H9 (cell line): ENCODE measurements around the gene RALGPS2. TPM values are rescaled to one million over a fixed set of nuclear protein-coding genes. Genes with fewer than 3 reads are reported as not detected.

Source experiments
- DNase-seq: peaks from one replicate; pipeline ENCODE4 v3.0.0-alpha.2; 2017
- H2AFZ ChIP-seq: one replicate; pipeline ENCODE4 v1.6.1; 2013; ENCODE audit warnings: mild to moderate bottlenecking, low read length, control low read depth, moderate library complexity
- H2AK5ac ChIP-seq: 2 replicates; pipeline ENCODE4 v1.6.1; 2013; ENCODE audit warnings: low read length, control low read depth, mixed read lengths; ENCODE audit not compliant: insufficient read length
- H2BK120ac ChIP-seq: one replicate; pipeline ENCODE4 v1.6.1; 2013; ENCODE audit warnings: low read depth, mild to moderate bottlenecking, low read length, control low read depth, inconsistent platforms; ENCODE audit not compliant: poor library complexity, severe bottlenecking
- H2BK12ac ChIP-seq: 2 replicates; pipeline ENCODE4 v1.6.1; 2013; ENCODE audit warnings: low read length, control low read depth, mixed read lengths, low read depth; ENCODE audit not compliant: insufficient read length
- H2BK15ac ChIP-seq: 2 replicates; pipeline ENCODE4 v1.6.1; 2013; ENCODE audit warnings: low read depth, low read length, control low read depth
- H2BK20ac ChIP-seq: one replicate; pipeline ENCODE4 v1.6.1; 2013; ENCODE audit warnings: low read depth, mild to moderate bottlenecking, low read length, control low read depth, inconsistent platforms; ENCODE audit not compliant: poor library complexity, severe bottlenecking
- H2BK5ac ChIP-seq: 2 replicates; pipeline ENCODE4 v1.6.1; 2013; ENCODE audit warnings: low read length, control low read depth, mixed read lengths; ENCODE audit not compliant: insufficient read length
- H3K14ac ChIP-seq: 2 replicates; pipeline ENCODE4 v1.6.1; 2013; ENCODE audit warnings: low read length, control low read depth; ENCODE audit not compliant: insufficient read depth
- H3K18ac ChIP-seq: 2 replicates; pipeline ENCODE4 v1.6.1; 2013; ENCODE audit warnings: low read depth, mild to moderate bottlenecking, mixed read lengths, low read length, control low read depth; ENCODE audit not compliant: insufficient read length
- H3K23ac ChIP-seq: 2 replicates; pipeline ENCODE4 v1.6.1; 2013; ENCODE audit warnings: low read length, control low read depth, mixed read lengths, low read depth; ENCODE audit not compliant: insufficient read length
- H3K23me2 ChIP-seq: 2 replicates; pipeline ENCODE4 v1.6.1; 2013; ENCODE audit warnings: low read depth, mild to moderate bottlenecking, mixed read lengths, low read length, control low read depth; ENCODE audit not compliant: insufficient read length, poor library complexity, severe bottlenecking
- H3K27ac ChIP-seq: 2 replicates; pipeline ENCODE4 v1.5.1; 2013; ENCODE audit warnings: low read length, control low read depth, mixed read lengths, low read depth; ENCODE audit not compliant: insufficient read length
- H3K27me3 ChIP-seq: 2 replicates; pipeline ENCODE4 v1.6.1; 2013; ENCODE audit warnings: low read length, control low read depth, inconsistent platforms; ENCODE audit not compliant: insufficient read depth
- H3K4ac ChIP-seq: 2 replicates; pipeline ENCODE4 v1.6.1; 2013; ENCODE audit warnings: low read depth, mild to moderate bottlenecking, control low read depth, inconsistent platforms, low read length, moderate library complexity
- H3K4me1 ChIP-seq: 2 replicates; pipeline ENCODE4 v1.6.1; 2013; ENCODE audit warnings: low read length, control low read depth, inconsistent platforms; ENCODE audit not compliant: insufficient read depth
- H3K4me2 ChIP-seq: 2 replicates; pipeline ENCODE4 v1.6.1; 2013; ENCODE audit warnings: low read length, control low read depth, mixed read lengths; ENCODE audit not compliant: insufficient read length, insufficient read depth
- H3K56ac ChIP-seq: 2 replicates; pipeline ENCODE4 v1.6.1; 2013; ENCODE audit warnings: low read depth, mild to moderate bottlenecking, mixed read lengths, low read length, control low read depth; ENCODE audit not compliant: insufficient read length
- H3K79me1 ChIP-seq: 2 replicates; pipeline ENCODE4 v1.6.1; 2013; ENCODE audit warnings: low read depth, mild to moderate bottlenecking, moderate library complexity, low read length, control low read depth, inconsistent platforms; ENCODE audit not compliant: insufficient read depth, poor library complexity, severe bottlenecking
- H3K79me2 ChIP-seq: 2 replicates; pipeline ENCODE4 v1.6.1; 2013; ENCODE audit warnings: low read length, control low read depth, inconsistent platforms; ENCODE audit not compliant: insufficient read depth
- H3K9ac ChIP-seq: 2 replicates; pipeline ENCODE4 v1.6.1; 2013; ENCODE audit warnings: low read length, control low read depth, mixed read lengths; ENCODE audit not compliant: insufficient read length; ENCODE audit errors: extremely low read depth
- H3K9me3 ChIP-seq: one replicate; pipeline ENCODE4 v1.6.1; 2013; ENCODE audit warnings: low read depth, low read length, inconsistent platforms; ENCODE audit not compliant: control insufficient read depth
- H3T11ph ChIP-seq: one replicate; pipeline ENCODE4 v1.6.1; 2013; ENCODE audit warnings: mild to moderate bottlenecking, low read length, control low read depth, inconsistent platforms
- H4K20me1 ChIP-seq: one replicate; pipeline ENCODE4 v1.6.1; 2013; ENCODE audit not compliant: control insufficient read depth, insufficient read length, insufficient read depth
- H4K5ac ChIP-seq: 2 replicates; pipeline ENCODE4 v1.6.1; 2013; ENCODE audit warnings: low read depth, mild to moderate bottlenecking, mixed read lengths, low read length, control low read depth; ENCODE audit not compliant: insufficient read length
- H4K8ac ChIP-seq: replicated peaks from 2 replicates; pipeline ENCODE4 v1.6.1; 2013; ENCODE audit warnings: low read length, control low read depth, mixed read lengths, low read depth; ENCODE audit not compliant: insufficient read length
- H4K91ac ChIP-seq: 2 replicates; pipeline ENCODE4 v1.6.1; 2013; ENCODE audit warnings: low read depth, mild to moderate bottlenecking, moderate library complexity, mixed read lengths, low read length, control low read depth; ENCODE audit not compliant: insufficient read length
- H3K27ac Mint-ChIP-seq, 3 experiments: 2 replicates in 2 of 3; 3 replicates in 1 of 3; pipeline ENCODE4 v1.8.0; 2020 to 2021; ENCODE audit warnings: mixed read lengths in 3 of 3, mild to moderate bottlenecking in 1 of 3, moderate library complexity in 1 of 3
- H3K27me3 Mint-ChIP-seq: 2 replicates; pipeline ENCODE4 v1.8.0; 2021; ENCODE audit warnings: low read depth, mild to moderate bottlenecking, moderate library complexity, mixed read lengths
- H3K36me3 Mint-ChIP-seq, 3 experiments: 2 replicates in 2 of 3; 3 replicates in 1 of 3; pipeline ENCODE4 v1.8.0; 2020 to 2021; ENCODE audit warnings: low read depth in 3 of 3, mixed read lengths in 3 of 3; ENCODE audit not compliant: insufficient read depth in 1 of 3
- H3K4me1 Mint-ChIP-seq, 2 experiments: 2 replicates each; pipeline ENCODE4 v1.8.0; 2020; ENCODE audit warnings: mixed read lengths in 2 of 2
- H3K4me3 Mint-ChIP-seq, 2 experiments: 2 replicates in 1 of 2; 3 replicates in 1 of 2; pipeline ENCODE4 v1.8.0; 2020 to 2021; ENCODE audit warnings: mild to moderate bottlenecking in 2 of 2, mixed read lengths in 2 of 2, moderate library complexity in 1 of 2
- H3K9me3 Mint-ChIP-seq, 2 experiments: 2 replicates in 1 of 2; 3 replicates in 1 of 2; pipeline ENCODE4 v1.8.0; 2020; ENCODE audit warnings: mild to moderate bottlenecking in 2 of 2, mixed read lengths in 2 of 2, moderate library complexity in 1 of 2
- CTCF ChIP-seq: fragments of 200-600 bp; sonication (generic); conservative IDR thresholded peaks from 3 replicates; pipeline ENCODE4 v1.8.0; 2021; ENCODE audit warnings: antibody characterized with exemption, mild to moderate bottlenecking
- WGBS: extraction: QIAGEN DNeasy Blood & Tissue Kit; methylation state at CpG from one replicate; pipeline ENCODE4 v1.1.7; 2013; ENCODE audit warnings: missing lambda C conversion rate, low lambda C conversion rate, mixed read lengths; ENCODE audit not compliant: insufficient read length; ENCODE audit errors: extremely low coverage; 5-methylcytosine and 5-hydroxymethylcytosine counted together
- total RNA-seq: library from RNA; stranded (reverse); gene quantifications from 2 replicates; pipeline ENCODE4 v1.2.1, GENCODE V29; 2021

RALGPS2 gene
- total RNA-seq, 1 experiment from 2014 or later = 32.6 TPM

GRCh38 chr1:178682429-178682828 lies 42.6 kb upstream of the RALGPS2 start:
- Histone ChIP-seq H2BK20ac (no peak overlapping the region), H2BK15ac (no peak overlapping the region), H2BK120ac (no peak overlapping the region), H3K4me2 (no peak overlapping the region), H3K9ac (no peak overlapping the region), H3K56ac (no peak overlapping the region), H3K79me2 (no peaks in the 10 kb centered on the region), H3K18ac (no peak overlapping the region), H3K27ac (no peak overlapping the region), H3K14ac (no peak overlapping the region), H3K79me1 (no peaks in the 10 kb centered on the region), H3K27me3 (no peaks in the 10 kb centered on the region), H4K5ac (no peak overlapping the region), H3K9me3 (no peaks in the 10 kb centered on the region), H3T11ph (no peak overlapping the region), H2BK5ac (no peak overlapping the region), H2BK12ac (no peak overlapping the region), H3K4me1 (no peaks in the 10 kb centered on the region), H4K8ac (no peak overlapping the region), H3K23me2 (no peaks in the 10 kb centered on the region), H2AK5ac (no peak overlapping the region), H2AFZ (no peak overlapping the region), H3K4ac (no peak overlapping the region), H4K91ac (no peak overlapping the region), H4K20me1 (no peaks in the 10 kb centered on the region), H3K23ac (no peak overlapping the region)
- TF ChIP-seq CTCF = no peak
- no peak overlapping the region for H3K27ac Mint-ChIP-seq
- no peaks in the 10 kb centered on the region for H3K4me1 Mint-ChIP-seq
- H3K9me3 Mint-ChIP-seq = no peaks in the 10 kb centered on the region
- no peak overlapping the region for H3K4me3 Mint-ChIP-seq
- no peak for DNase-seq
- H3K27me3 Mint-ChIP-seq = no peaks in the 10 kb centered on the region; the same call in 1 of the 2 replicates
- no peaks in the 10 kb centered on the region for H3K36me3 Mint-ChIP-seq
- WGBS = no CpG with 5 or more reads among the region's 2 CpGs
